ENCODE data around the gene ATXN7L1. TPM values are rescaled to one million over a fixed set of nuclear protein-coding genes. Genes with fewer than 3 reads are reported as not detected.

ATXN7L1 gene
- total and polyA plus RNA-seq, 2 of the 4 experiments (the other 2 are of a cell fraction), result 3.5 to 4.3 TPM

- H3K4me1 ChIP-seq (ENCODE audit: control insufficient read depth, insufficient read depth, low read length), result no peaks in the 10 kb centered on the region
- no TSS peak for BruUV-seq (replicated peaks)
- dilution Hi-C loops (cut with HindIII; ENCODE audit: low sequenced_read_pairs, unreplicated experiment) (no loop called here), intact Hi-C loops (cut with micrococcal nuclease) (no loop called here), in situ Hi-C loops (cut with MboI; ENCODE audit: low sequenced_read_pairs) (no loop called here)
- DNase-seq (no peak), ATAC-seq (ENCODE audit: low read depth) (no peak)
- no peak overlapping the region for H3K14ac ChIP-seq (replicated peaks; ENCODE audit: low read depth, low read length)
- no peak overlapping the region for H4K5ac ChIP-seq (ENCODE audit: low read depth, low read length)
- H3K9ac ChIP-seq (ENCODE audit: low read depth, low read length), result no peak overlapping the region
- no peak overlapping the region for H2BK5ac ChIP-seq (ENCODE audit: low read depth, low read length, poor library complexity, severe bottlenecking)
- H2BK15ac ChIP-seq (ENCODE audit: low read depth, low read length), result no peak overlapping the region
- TF ChIP-seq RAD21 (IDR thresholded peaks at IDR 0.05; ENCODE audit: low read length), result no peak
- TF ChIP-seq RCOR1 (IDR thresholded peaks at IDR 0.05; ENCODE audit: insufficient replicate concordance, low read length), result no peak
- no peak for TF ChIP-seq MAFK (IDR thresholded peaks at IDR 0.05; ENCODE audit: low read depth, low read length)
- TF ChIP-seq NFE2L2 (IDR thresholded peaks at IDR 0.05; ENCODE audit: low read depth, low read length), result no peak
- no peak for TF ChIP-seq MXI1 (IDR thresholded peaks at IDR 0.05; ENCODE audit: borderline replicate concordance, low read depth, low read length)
- TF ChIP-seq SMC3 (IDR thresholded peaks at IDR 0.05; ENCODE audit: low read depth, low read length), result no peak
- no peak for TF ChIP-seq MAZ (IDR thresholded peaks at IDR 0.05; ENCODE audit: borderline replicate concordance, low read depth, low read length)
- no peak for TF ChIP-seq RFX5 (IDR thresholded peaks at IDR 0.05; ENCODE audit: low read depth, low read length)
- TF ChIP-seq CHD1 (IDR thresholded peaks at IDR 0.05; ENCODE audit: low read depth, low read length), result no peak
- no peak overlapping the region for H3K23ac ChIP-seq (ENCODE audit: low read depth, low read length)
- no CpG with 5 or more reads among the region's 8 CpGs for WGBS, 2 experiments (ENCODE audit: extremely low coverage in 2 of 2, insufficient read length in 1 of 2)
- H3K4ac ChIP-seq (ENCODE audit: low read depth, low read length), result no peak overlapping the region
- CTCF ChIA-PET, result no interaction called here
- no peak overlapping the region for H4K91ac ChIP-seq (ENCODE audit: insufficient read depth, low read depth, low read length)
- peaks cover 0 to 3% of the 10 kb centered on the region in 2 experiments; a peak in 1 of 4 replicates for H3K79me1 ChIP-seq (ENCODE audit: low read depth in 1 of 2, low read length in 2 of 2)
- POLR2A ChIA-PET (ENCODE audit: unreplicated experiment), result no interaction called here
- no peak overlapping the region for H3K56ac ChIP-seq (ENCODE audit: extremely low read depth, insufficient read depth, low read length)
- no peak overlapping the region for H3K4me3 ChIP-seq (ENCODE audit: insufficient read depth, low read depth, low read length)
- H2AFZ ChIP-seq (replicated peaks; ENCODE audit: low read length, poor library complexity), result no peak overlapping the region
- H2BK120ac ChIP-seq (ENCODE audit: low read depth, low read length), result no peak overlapping the region
- no peak overlapping the region for H3K18ac ChIP-seq (ENCODE audit: low read depth, low read length)
- no peak overlapping the region for H4K8ac ChIP-seq (ENCODE audit: low read depth in 2 of 2, low read length in 2 of 2)
- H2BK20ac ChIP-seq (ENCODE audit: low read depth, low read length), result no peak overlapping the region
- no peak overlapping the region for H3K27ac ChIP-seq (ENCODE audit: insufficient read depth, low read length)
- peaks cover 39% of the 10 kb centered on the region for H3K36me3 ChIP-seq (ENCODE audit: control insufficient read depth, insufficient read depth, low read length)
- H3K27me3 ChIP-seq (ENCODE audit: control insufficient read depth, insufficient read depth, low read length), result no peaks in the 10 kb centered on the region
- H3K9me1 ChIP-seq (ENCODE audit: insufficient read depth, low read length), result peaks cover 11% of the 10 kb centered on the region; the same call in 1 of the 2 replicates
- no peak overlapping the region for H3K4me2 ChIP-seq (ENCODE audit: low read depth, low read length)
- H3K9me3 ChIP-seq (ENCODE audit: control insufficient read depth, insufficient read depth, low read length), result no peaks in the 10 kb centered on the region
- H2AK9ac ChIP-seq (replicated peaks; ENCODE audit: low read depth, low read length, poor library complexity), result no peak overlapping the region
- H4K20me1 ChIP-seq (ENCODE audit: insufficient read depth, low read length), result no peaks in the 10 kb centered on the region
- no peak overlapping the region for H2AK5ac ChIP-seq (ENCODE audit: low read depth, low read length)
These were observed 238.1 kb downstream of the ATXN7L1 start for GRCh38 chr7:105638334-105638733.

Measured in IMR-90 (cell line).